HCT116 (cell line): ENCODE measurements around the gene AFF1. TPM values are rescaled to one million over a fixed set of nuclear protein-coding genes. Genes with fewer than 3 reads are reported as not detected.

Source experiments
- ATAC-seq: fragments of 200-7000 bp; cut with Tn5 transposase; 2 replicates; pipeline ENCODE4 v1.9.1; 2020; ENCODE audit warnings: mild to moderate bottlenecking, moderate library complexity
- BruUV-seq: library from RNA; stranded (reverse); fragments of 400-500 nt; replicated peaks from 2 replicates; lab custom pipeline; 2021; lab: Mats Ljungman, UMichigan
- CTCF ChIA-PET: fragments of 300-600 bp; sonication (Branson Sonifier 250); formaldehyde crosslinking; loops from one replicate; lab custom pipeline; 2021; ENCODE audit warnings: antibody characterized with exemption; lab: Charles Lee
- POLR2A ChIA-PET: fragments of 300-600, 350-600 bp; sonication (Branson Sonifier 250); formaldehyde crosslinking; loops from one replicate; lab custom pipeline; 2021; ENCODE audit warnings: antibody characterized with exemption; lab: Charles Lee
- RAD21 ChIA-PET, 2 experiments: fragments of 300-600 bp; sonication (Branson Sonifier 250); formaldehyde crosslinking; loops; one replicate each; lab custom pipeline; 2023; ENCODE audit warnings: low total read pairs in 2 of 2; ENCODE audit not compliant: uncharacterized antibody in 2 of 2, unreplicated experiment in 2 of 2, low non-redundant PET in 1 of 2; lab: Charles Lee
- DNase-seq: peaks from one replicate; pipeline ENCODE4 v3.0.0-alpha.2; 2010; ENCODE audit warnings: low read depth, low spot score
- H2AFZ ChIP-seq: fragments of 200-600 bp; shearing (Covaris generic), sonication (generic); 2 replicates; pipeline ENCODE4 v1.6.1; 2017; ENCODE audit warnings: low read depth, mixed run types, mixed read lengths, antibody characterized with exemption, low read length; ENCODE audit not compliant: poor library complexity, severe bottlenecking
- H3K27ac ChIP-seq: 2 replicates; pipeline ENCODE4 v1.5.1; 2012; ENCODE audit warnings: low read depth, low read length
- H3K27me3 ChIP-seq: fragments of 200-600 bp; sonication (generic); 2 replicates; pipeline ENCODE4 v1.6.1; 2016; ENCODE audit warnings: mixed run types, low read length, mixed read lengths; ENCODE audit not compliant: insufficient read depth
- H3K36me3 ChIP-seq, 2 experiments: fragments of 200-500 bp in 1 of 2; fragments of 200-600 bp in 1 of 2; sonication (Bioruptor generic) in 1 of 2; sonication (generic) in 1 of 2; 2 replicates each; pipeline versions ENCODE4 v1.5.1 to v1.6.1; 2014 to 2016; ENCODE audit warnings: low read length in 2 of 2, inconsistent platforms in 1 of 2, mixed read lengths in 1 of 2, mixed run types in 1 of 2; ENCODE audit not compliant: insufficient read depth in 2 of 2, control insufficient read depth in 1 of 2
- H3K4me1 ChIP-seq, 2 experiments: fragments of 200-600 bp in 1 of 2; sonication (generic) in 1 of 2; 2 replicates each; pipeline versions ENCODE4 v1.5.1 to v1.6.1; 2012 to 2017; ENCODE audit warnings: low read length in 2 of 2, inconsistent platforms in 1 of 2, mild to moderate bottlenecking in 1 of 2, mixed read lengths in 1 of 2, mixed run types in 1 of 2, moderate library complexity in 1 of 2; ENCODE audit not compliant: insufficient read depth in 2 of 2, control insufficient read depth in 1 of 2
- H3K4me2 ChIP-seq: fragments of 200-600 bp; sonication (generic); 2 replicates; pipeline ENCODE4 v1.6.1; 2017; ENCODE audit warnings: mixed run types, low read length, mixed read lengths
- H3K4me3 ChIP-seq, 2 experiments: fragments of 200-600 bp in 1 of 2; sonication (generic) in 1 of 2; replicated peaks in 1 of 2; 2 replicates each; pipeline ENCODE4 v1.5.1; 2011 to 2016; ENCODE audit warnings: low read length in 2 of 2, control low read depth in 1 of 2, low read depth in 1 of 2, mild to moderate bottlenecking in 1 of 2, mixed read lengths in 1 of 2, mixed run types in 1 of 2
- H3K79me2 ChIP-seq: fragments of 200-600 bp; sonication (generic); 2 replicates; pipeline ENCODE4 v1.6.1; 2017; ENCODE audit warnings: mild to moderate bottlenecking, mixed run types, low read length, moderate library complexity, mixed read lengths; ENCODE audit not compliant: insufficient read depth
- H3K9ac ChIP-seq: fragments of 200-600 bp; sonication (generic); 2 replicates; pipeline ENCODE4 v1.6.1; 2016; ENCODE audit warnings: low read length, mixed read lengths
- H3K9me2 ChIP-seq: fragments of 200-600 bp; sonication (generic), shearing (Covaris generic); 2 replicates; pipeline ENCODE4 v1.6.1; 2017; ENCODE audit warnings: mixed run types, mild to moderate bottlenecking, moderate library complexity; ENCODE audit not compliant: insufficient read depth
- H3K9me3 ChIP-seq, 2 experiments: fragments of 200-500 bp in 1 of 2; fragments of 200-600 bp in 1 of 2; sonication (Bioruptor generic) in 1 of 2; sonication (generic) in 1 of 2; 2 replicates each; pipeline ENCODE4 v1.6.1; 2014 to 2017; ENCODE audit warnings: low read length in 2 of 2, mixed read lengths in 2 of 2, inconsistent platforms in 1 of 2, low read depth in 1 of 2, mild to moderate bottlenecking in 1 of 2, mixed run types in 1 of 2, moderate library complexity in 1 of 2; ENCODE audit not compliant: control insufficient read depth in 1 of 2, insufficient read depth in 1 of 2
- H4K20me1 ChIP-seq: fragments of 200-600 bp; sonication (generic), shearing (Covaris generic); 2 replicates; pipeline ENCODE4 v1.6.1; 2017; ENCODE audit warnings: mixed run types, mild to moderate bottlenecking, moderate library complexity; ENCODE audit not compliant: insufficient read depth
- FOSL1 ChIP-seq: IDR thresholded peaks from 2 replicates; pipeline ENCODE4 v1.6.1; 2012; ENCODE audit warnings: low read depth
- POLR2A ChIP-seq: IDR thresholded peaks from 2 replicates; pipeline ENCODE4 v1.7.0; 2011; ENCODE audit warnings: borderline replicate concordance; ENCODE audit not compliant: insufficient read depth, insufficient read length; ENCODE audit errors: extremely low read depth
- SP1 ChIP-seq: IDR thresholded peaks from 2 replicates; pipeline ENCODE4 v1.6.1; 2012; ENCODE audit warnings: low read depth
- intact Hi-C: fragments of 100-400 bp; cut with micrococcal nuclease; formaldehyde crosslinking; loops from 2 replicates; pipeline ENCODE4 v1.10.0; 2022
- total RNA-seq: library from RNA; stranded (reverse); gene quantifications from one replicate; pipeline ENCODE4 v1.2.1, GENCODE V29; 2021; ENCODE audit not compliant: unreplicated experiment

The AFF1 gene
- total RNA-seq, 1 experiment from 2014 or later, result 43.1 TPM

DNA sequence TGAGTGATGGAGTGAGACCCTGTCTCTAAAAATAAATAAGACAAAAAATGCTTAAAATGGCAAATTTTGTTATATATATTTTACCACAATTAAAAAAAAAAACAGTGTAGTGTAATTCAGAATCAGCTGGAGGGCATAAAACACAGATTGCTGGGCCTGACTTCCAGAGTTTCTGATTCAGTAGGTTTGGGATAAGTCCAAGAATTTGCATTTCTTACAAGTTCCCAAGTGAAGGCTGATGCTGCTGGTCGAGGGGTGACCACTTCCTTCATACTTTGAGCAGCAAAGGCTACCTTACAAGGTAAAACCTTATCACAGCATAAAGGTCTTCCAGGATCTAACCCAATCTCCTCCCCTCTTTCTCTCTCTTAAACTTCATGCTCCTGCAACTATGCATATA lies 244.9 kb downstream of the AFF1 start:
- Histone ChIP-seq H3K36me3 (peaks cover 0 to 4% of the 10 kb centered on the region in 2 experiments; a peak in 1 of 4 replicates), H3K4me1 (no peaks in the 10 kb centered on the region), H3K27me3 (no peaks in the 10 kb centered on the region), H3K27ac (no peak overlapping the region), H3K4me2 (no peak overlapping the region), H3K9me3 (no peaks in the 10 kb centered on the region), H3K79me2 (no peaks in the 10 kb centered on the region), H3K9ac (no peak overlapping the region), H2AFZ (no peak overlapping the region), H4K20me1 (no peaks in the 10 kb centered on the region), H3K4me3 (no peak overlapping the region), H3K9me2 (no peaks in the 10 kb centered on the region)
- intact Hi-C loops, result no loop called here
- TF ChIP-seq POLR2A, result no peak
- TF ChIP-seq FOSL1, result no peak
- no peak for TF ChIP-seq SP1
- CTCF ChIA-PET, result no interaction called here
- BruUV-seq, result no TSS peak
- no peak for ATAC-seq
- no peak for DNase-seq
- RAD21 ChIA-PET, result no interaction called here
- POLR2A ChIA-PET, result no interaction called here

DNA sequence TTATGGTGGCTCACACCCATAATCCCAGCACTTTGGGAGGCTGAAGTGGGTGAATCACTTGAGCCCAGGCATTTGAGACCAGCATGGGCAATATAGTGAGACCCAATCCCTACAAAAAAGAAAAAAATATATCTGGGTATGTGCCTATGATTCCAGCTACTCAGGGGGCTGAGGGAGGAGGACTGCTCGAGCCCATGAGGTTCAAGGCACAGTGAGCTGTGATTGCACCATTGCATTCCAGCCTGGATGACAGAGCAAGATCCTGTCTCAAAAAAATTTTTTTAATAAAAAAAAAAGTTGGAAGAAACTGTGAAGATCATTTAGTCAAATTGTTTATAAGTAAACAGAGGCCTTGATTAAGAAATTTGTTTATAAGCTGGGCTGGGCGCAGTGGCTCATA lies 246.0 kb downstream of the AFF1 start:
- BruUV-seq, result no TSS peak
- POLR2A ChIA-PET, result no interaction called here

More for the DNA sequence above, 246.0 kb downstream of the AFF1 start:
- ChIA-PET CTCF (no interaction called here), RAD21 (no interaction called here)
- Histone ChIP-seq H3K4me2 (no peak overlapping the region), H3K36me3 (peaks cover 0 to 4% of the 10 kb centered on the region in 2 experiments; a peak in 1 of 4 replicates), H3K9me2 (no peaks in the 10 kb centered on the region), H3K4me1 (no peaks in the 10 kb centered on the region), H3K27ac (no peak overlapping the region), H2AFZ (no peak overlapping the region), H3K79me2 (no peaks in the 10 kb centered on the region), H4K20me1 (no peaks in the 10 kb centered on the region), H3K27me3 (no peaks in the 10 kb centered on the region), H3K9me3 (no peaks in the 10 kb centered on the region), H3K9ac (no peak overlapping the region), H3K4me3 (no peak overlapping the region)
- TF ChIP-seq FOSL1, result no peak
- DNase-seq (no peak), ATAC-seq (no peak)
- intact Hi-C loops, result no loop called here
